PC-9 (cell line): ENCODE measurements around the gene MFN1.

Source experiments
- CTCF ChIP-seq: fragments of 200-600 bp; sonication (generic); conservative IDR thresholded peaks from 2 replicates; pipeline ENCODE4 v1.6.1; 2017; ENCODE audit warnings: mixed run types, antibody characterized with exemption, mild to moderate bottlenecking, moderate library complexity
- EZH2 ChIP-seq: fragments of 200-600 bp; sonication (generic); IDR thresholded peaks from 2 replicates; pipeline ENCODE4 v1.8.0; 2017; ENCODE audit warnings: antibody characterized with exemption, low read depth

DNA sequence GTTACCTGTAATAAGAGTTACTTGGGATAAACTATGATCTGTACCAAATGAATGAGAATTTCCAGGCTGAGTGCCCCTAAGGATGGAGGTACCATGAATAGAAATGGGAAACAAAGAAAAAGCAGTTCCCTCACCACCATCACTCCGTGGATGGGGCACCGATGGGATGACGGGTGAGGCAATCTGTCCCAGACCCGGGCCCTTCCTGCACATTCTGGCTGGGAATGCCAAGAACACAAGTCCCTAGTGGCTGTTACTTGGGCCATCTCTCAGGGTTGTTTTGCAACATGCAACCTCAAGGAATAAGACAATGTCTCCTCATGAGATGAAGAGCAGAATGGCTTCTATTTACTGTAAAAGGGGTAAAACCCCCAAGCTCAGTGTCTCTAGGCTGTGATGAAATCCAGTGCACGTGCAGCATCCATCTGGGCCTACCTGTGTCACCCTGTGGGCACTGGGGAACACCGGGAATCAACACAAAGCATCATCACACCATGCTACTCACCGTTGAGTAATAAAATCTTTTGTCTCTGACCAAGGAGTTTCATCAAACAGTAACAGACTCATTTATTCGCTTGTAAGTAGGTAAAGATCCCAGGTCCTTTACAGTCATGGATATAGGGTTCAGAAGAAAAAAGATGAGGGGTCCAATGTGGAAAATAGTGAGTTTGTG lies 81.5 kb downstream of the MFN1 start:
- TF ChIP-seq CTCF (no peak), EZH2 (no peak)
